HG02981 (cell line): Measurements from ENCODE around the gene RELA.
"Not testable (repeated sequence)": the region's sequence is repeated elsewhere in the genome, so short reads cannot be mapped to it uniquely, and the experiment has no call there.

Experiments used
- ATAC-seq: cut with Tn5 transposase; IDR thresholded peaks from one replicate; pipeline ENCODE4 v1.9.1; 2021; ENCODE audit warnings: mild to moderate bottlenecking, moderate library complexity; ENCODE audit not compliant: unreplicated experiment

RELA gene

GRCh38 chr11:65672180-65672860 is 9.6 kb upstream of the RELA start:
- ATAC-seq: no peak

- ATAC-seq: peak; percentile 10
Observed at GRCh38 chr11:65663639-65664200, 1.0 kb upstream of the RELA start.

GRCh38 chr11:65662247-65662798 is 393 bp downstream of the RELA start:
- peak; percentile 23 for ATAC-seq

GRCh38 chr11:65661599-65662246 is 993 bp downstream of the RELA start:
- no peak for ATAC-seq

GRCh38 chr11:65660908-65661307 is 1.8 kb downstream of the RELA start:
- not testable (repeated sequence) for ATAC-seq

- ATAC-seq: no peak
Observed at GRCh38 chr11:65660038-65660437, 2.7 kb downstream of the RELA start.

GRCh38 chr11:65658174-65659021 is 4.3 kb downstream of the RELA start:
- no peak for ATAC-seq

- ATAC-seq: no peak
Observed at GRCh38 chr11:65657426-65657825, 5.3 kb downstream of the RELA start.

- ATAC-seq: no peak
Observed at GRCh38 chr11:65655570-65656332, 7.0 kb downstream of the RELA start.

- no peak for ATAC-seq
Observed at GRCh38 chr11:65654375-65655349, 8.1 kb downstream of the RELA start.

- ATAC-seq: no peak
Observed at GRCh38 chr11:65653229-65654225, 9.2 kb downstream of the RELA start.

- peak; percentile 64 for ATAC-seq
Observed at GRCh38 chr11:65652511-65653228, 10.0 kb downstream of the RELA start.

- ATAC-seq: no peak
Observed at GRCh38 chr11:65651589-65652510, 10.9 kb downstream of the RELA start.

- no peak for ATAC-seq
Observed at GRCh38 chr11:65651339-65651588, 11.5 kb downstream of the RELA start.

- ATAC-seq: no peak
Observed at GRCh38 chr11:65650547-65651338, 12.0 kb downstream of the RELA start.
